HCT116 (cell line): ENCODE results near the gene ELK3. TPM values are rescaled to one million over a fixed set of nuclear protein-coding genes. Genes with fewer than 3 reads are reported as not detected.

Source experiments
- ATAC-seq: fragments of 200-7000 bp; cut with Tn5 transposase; 2 replicates; pipeline ENCODE4 v1.9.1; 2020; ENCODE audit warnings: mild to moderate bottlenecking, moderate library complexity
- BruUV-seq: library from RNA; stranded (reverse); fragments of 400-500 nt; replicated peaks from 2 replicates; lab custom pipeline; 2021; lab: Mats Ljungman, UMichigan
- CTCF ChIA-PET: fragments of 300-600 bp; sonication (Branson Sonifier 250); formaldehyde crosslinking; loops from one replicate; lab custom pipeline; 2021; ENCODE audit warnings: antibody characterized with exemption; lab: Charles Lee
- POLR2A ChIA-PET: fragments of 300-600, 350-600 bp; sonication (Branson Sonifier 250); formaldehyde crosslinking; loops from one replicate; lab custom pipeline; 2021; ENCODE audit warnings: antibody characterized with exemption; lab: Charles Lee
- RAD21 ChIA-PET, 2 experiments: fragments of 300-600 bp; sonication (Branson Sonifier 250); formaldehyde crosslinking; loops; one replicate each; lab custom pipeline; 2023; ENCODE audit warnings: low total read pairs in 2 of 2; ENCODE audit not compliant: uncharacterized antibody in 2 of 2, unreplicated experiment in 2 of 2, low non-redundant PET in 1 of 2; lab: Charles Lee
- DNase-seq: peaks from one replicate; pipeline ENCODE4 v3.0.0-alpha.2; 2010; ENCODE audit warnings: low read depth, low spot score
- H2AFZ ChIP-seq: fragments of 200-600 bp; shearing (Covaris generic), sonication (generic); 2 replicates; pipeline ENCODE4 v1.6.1; 2017; ENCODE audit warnings: low read depth, mixed run types, mixed read lengths, antibody characterized with exemption, low read length; ENCODE audit not compliant: poor library complexity, severe bottlenecking
- H3K27ac ChIP-seq: 2 replicates; pipeline ENCODE4 v1.5.1; 2012; ENCODE audit warnings: low read depth, low read length
- H3K27me3 ChIP-seq: fragments of 200-600 bp; sonication (generic); 2 replicates; pipeline ENCODE4 v1.6.1; 2016; ENCODE audit warnings: mixed run types, low read length, mixed read lengths; ENCODE audit not compliant: insufficient read depth
- H3K36me3 ChIP-seq, 2 experiments: fragments of 200-500 bp in 1 of 2; fragments of 200-600 bp in 1 of 2; sonication (Bioruptor generic) in 1 of 2; sonication (generic) in 1 of 2; 2 replicates each; pipeline versions ENCODE4 v1.5.1 to v1.6.1; 2014 to 2016; ENCODE audit warnings: low read length in 2 of 2, inconsistent platforms in 1 of 2, mixed read lengths in 1 of 2, mixed run types in 1 of 2; ENCODE audit not compliant: insufficient read depth in 2 of 2, control insufficient read depth in 1 of 2
- H3K4me1 ChIP-seq, 2 experiments: fragments of 200-600 bp in 1 of 2; sonication (generic) in 1 of 2; 2 replicates each; pipeline versions ENCODE4 v1.5.1 to v1.6.1; 2012 to 2017; ENCODE audit warnings: low read length in 2 of 2, inconsistent platforms in 1 of 2, mild to moderate bottlenecking in 1 of 2, mixed read lengths in 1 of 2, mixed run types in 1 of 2, moderate library complexity in 1 of 2; ENCODE audit not compliant: insufficient read depth in 2 of 2, control insufficient read depth in 1 of 2
- H3K4me2 ChIP-seq: fragments of 200-600 bp; sonication (generic); 2 replicates; pipeline ENCODE4 v1.6.1; 2017; ENCODE audit warnings: mixed run types, low read length, mixed read lengths
- H3K4me3 ChIP-seq, 2 experiments: fragments of 200-600 bp in 1 of 2; sonication (generic) in 1 of 2; replicated peaks in 1 of 2; 2 replicates each; pipeline ENCODE4 v1.5.1; 2011 to 2016; ENCODE audit warnings: low read length in 2 of 2, control low read depth in 1 of 2, low read depth in 1 of 2, mild to moderate bottlenecking in 1 of 2, mixed read lengths in 1 of 2, mixed run types in 1 of 2
- H3K79me2 ChIP-seq: fragments of 200-600 bp; sonication (generic); 2 replicates; pipeline ENCODE4 v1.6.1; 2017; ENCODE audit warnings: mild to moderate bottlenecking, mixed run types, low read length, moderate library complexity, mixed read lengths; ENCODE audit not compliant: insufficient read depth
- H3K9ac ChIP-seq: fragments of 200-600 bp; sonication (generic); 2 replicates; pipeline ENCODE4 v1.6.1; 2016; ENCODE audit warnings: low read length, mixed read lengths
- H3K9me2 ChIP-seq: fragments of 200-600 bp; sonication (generic), shearing (Covaris generic); 2 replicates; pipeline ENCODE4 v1.6.1; 2017; ENCODE audit warnings: mixed run types, mild to moderate bottlenecking, moderate library complexity; ENCODE audit not compliant: insufficient read depth
- H3K9me3 ChIP-seq, 2 experiments: fragments of 200-500 bp in 1 of 2; fragments of 200-600 bp in 1 of 2; sonication (Bioruptor generic) in 1 of 2; sonication (generic) in 1 of 2; 2 replicates each; pipeline ENCODE4 v1.6.1; 2014 to 2017; ENCODE audit warnings: low read length in 2 of 2, mixed read lengths in 2 of 2, inconsistent platforms in 1 of 2, low read depth in 1 of 2, mild to moderate bottlenecking in 1 of 2, mixed run types in 1 of 2, moderate library complexity in 1 of 2; ENCODE audit not compliant: control insufficient read depth in 1 of 2, insufficient read depth in 1 of 2
- H4K20me1 ChIP-seq: fragments of 200-600 bp; sonication (generic), shearing (Covaris generic); 2 replicates; pipeline ENCODE4 v1.6.1; 2017; ENCODE audit warnings: mixed run types, mild to moderate bottlenecking, moderate library complexity; ENCODE audit not compliant: insufficient read depth
- ATF3 ChIP-seq: IDR thresholded peaks from 2 replicates; pipeline ENCODE4 v1.6.1; 2012
- EZH2 ChIP-seq: fragments of 200-600 bp; sonication (generic); IDR thresholded peaks from 2 replicates; pipeline ENCODE4 v1.6.1; 2017; ENCODE audit warnings: antibody characterized with exemption, mixed run types
- EZH2phosphoT487 ChIP-seq: fragments of 200-600 bp; IDR thresholded peaks from 2 replicates; pipeline ENCODE4 v1.6.1; 2018; ENCODE audit warnings: antibody characterized with exemption, borderline replicate concordance
- FOSL1 ChIP-seq: IDR thresholded peaks from 2 replicates; pipeline ENCODE4 v1.6.1; 2012; ENCODE audit warnings: low read depth
- POLR2AphosphoS5 ChIP-seq: IDR thresholded peaks from 2 replicates; pipeline ENCODE4 v1.6.1; 2011; ENCODE audit warnings: mild to moderate bottlenecking, low read depth, low read length, moderate library complexity
- RAD21 ChIP-seq: IDR thresholded peaks from 2 replicates; pipeline ENCODE4 v1.6.1; 2012; ENCODE audit warnings: low read depth, mild to moderate bottlenecking
- REST ChIP-seq: IDR thresholded peaks from 2 replicates; pipeline ENCODE4 v1.6.1; 2012; ENCODE audit warnings: low read depth
- SIN3A ChIP-seq: IDR thresholded peaks from 2 replicates; pipeline ENCODE4 v1.6.1; 2012; ENCODE audit warnings: low read depth
- SP1 ChIP-seq: IDR thresholded peaks from 2 replicates; pipeline ENCODE4 v1.6.1; 2012; ENCODE audit warnings: low read depth
- SRF ChIP-seq: IDR thresholded peaks from 2 replicates; pipeline ENCODE4 v1.6.1; 2012; ENCODE audit warnings: low read depth
- TCF7L2 ChIP-seq: IDR thresholded peaks from 2 replicates; pipeline ENCODE4 v1.7.0; 2011; ENCODE audit warnings: borderline replicate concordance, inconsistent platforms; ENCODE audit not compliant: insufficient read depth, insufficient read length; ENCODE audit errors: extremely low read depth
- YY1 ChIP-seq: IDR thresholded peaks from 2 replicates; pipeline ENCODE4 v1.6.1; 2011; ENCODE audit warnings: low read length, low read depth, moderate library complexity, mild to moderate bottlenecking; ENCODE audit not compliant: insufficient replicate concordance; ENCODE audit errors: extremely low read depth
- ZFX ChIP-seq: fragments of 450-650 bp; IDR thresholded peaks from 2 replicates; pipeline ENCODE4 v1.6.1; 2017
- ZNF274 ChIP-seq: fragments of 200-500 bp; sonication (Bioruptor generic); IDR thresholded peaks from 2 replicates; pipeline ENCODE4 v1.6.1; 2014; ENCODE audit warnings: mild to moderate bottlenecking, low read depth, low read length, inconsistent platforms
- intact Hi-C: fragments of 100-400 bp; cut with micrococcal nuclease; formaldehyde crosslinking; loops from 2 replicates; pipeline ENCODE4 v1.10.0; 2022
- total RNA-seq: library from RNA; stranded (reverse); gene quantifications from one replicate; pipeline ENCODE4 v1.2.1, GENCODE V29; 2021; ENCODE audit not compliant: unreplicated experiment

ELK3 gene
- total RNA-seq, 1 experiment from 2014 or later: 45.6 TPM

- RAD21 ChIA-PET: no interaction called here
Observed at GRCh38 chr12:96189781-96190180, 4.4 kb upstream of the ELK3 start.

More at GRCh38 chr12:96189781-96190180, 4.4 kb upstream of the ELK3 start:
- ATAC-seq (no peak), DNase-seq (no peak)
- Histone ChIP-seq H3K9me2 (no peaks in the 10 kb centered on the region), H4K20me1 (no peaks in the 10 kb centered on the region), H2AFZ (no peak overlapping the region), H3K4me1 (peaks cover 6 to 10% of the 10 kb centered on the region in 2 experiments), H3K4me3 (no peak overlapping the region), H3K9me3 (no peaks in the 10 kb centered on the region), H3K9ac (no peak overlapping the region), H3K27me3 (no peaks in the 10 kb centered on the region), H3K36me3 (no peaks in the 10 kb centered on the region), H3K4me2 (no peak overlapping the region), H3K79me2 (peaks cover 3% of the 10 kb centered on the region; the same call in 1 of the 2 replicates), H3K27ac (no peak overlapping the region)
- BruUV-seq: no TSS peak
- ChIA-PET CTCF (interaction anchor here (0.7 kb wide), 1 partner anchor 26 kb away, joined by 3 read pairs; no protein-coding TSS in a partner anchor), POLR2A (interaction anchor here (0.9 kb wide), 1 partner anchor 49 kb away, joined by 3 read pairs; no protein-coding TSS in a partner anchor)
- intact Hi-C loops: no loop called here
- no peak for TF ChIP-seq EZH2
- no peak for TF ChIP-seq EZH2phosphoT487
- no peak for TF ChIP-seq ATF3
- TF ChIP-seq YY1: no peak
- no peak for TF ChIP-seq ZFX
- no peak for TF ChIP-seq SRF
- no peak for TF ChIP-seq RAD21
- no peak for TF ChIP-seq FOSL1
- TF ChIP-seq REST: no peak
- no peak for TF ChIP-seq SIN3A
- TF ChIP-seq TCF7L2: no peak
- no peak for TF ChIP-seq SP1
- no peak for TF ChIP-seq POLR2AphosphoS5
- no peak for TF ChIP-seq ZNF274
- TF ChIP-seq, all 23 proteins: peak for 0
